Ishikawa (cell line): ENCODE measurements around the gene DMD.

Experiments
- CREB1 ChIP-seq: IDR thresholded peaks from 2 replicates; pipeline ENCODE4 v1.6.1; 2012; ENCODE audit warnings: low read depth
- EP300 ChIP-seq: IDR thresholded peaks from 2 replicates; pipeline ENCODE4 v1.6.1; 2012; ENCODE audit warnings: borderline replicate concordance
- MAX ChIP-seq: IDR thresholded peaks from 2 replicates; pipeline ENCODE4 v1.6.1; 2012
- NFIC ChIP-seq: IDR thresholded peaks from 2 replicates; pipeline ENCODE4 v1.6.1; 2012
- RAD21 ChIP-seq: IDR thresholded peaks from 2 replicates; pipeline ENCODE4 v1.6.1; 2012; ENCODE audit warnings: low read depth
- TAF1 ChIP-seq: IDR thresholded peaks from 2 replicates; pipeline ENCODE4 v1.6.1; 2012; ENCODE audit warnings: low read depth, mild to moderate bottlenecking
- TF ChIP-seq, protein P1 (sequence below): IDR thresholded peaks from 2 replicates; pipeline ENCODE4 v1.6.1; 2012; ENCODE audit warnings: low read depth, mild to moderate bottlenecking

- TF ChIP-seq RAD21 (no peak), CREB1 (no peak), NFIC (no peak), TAF1 (no peak), EP300 (no peak), MAX (no peak)
- TF ChIP-seq, protein P1, sequence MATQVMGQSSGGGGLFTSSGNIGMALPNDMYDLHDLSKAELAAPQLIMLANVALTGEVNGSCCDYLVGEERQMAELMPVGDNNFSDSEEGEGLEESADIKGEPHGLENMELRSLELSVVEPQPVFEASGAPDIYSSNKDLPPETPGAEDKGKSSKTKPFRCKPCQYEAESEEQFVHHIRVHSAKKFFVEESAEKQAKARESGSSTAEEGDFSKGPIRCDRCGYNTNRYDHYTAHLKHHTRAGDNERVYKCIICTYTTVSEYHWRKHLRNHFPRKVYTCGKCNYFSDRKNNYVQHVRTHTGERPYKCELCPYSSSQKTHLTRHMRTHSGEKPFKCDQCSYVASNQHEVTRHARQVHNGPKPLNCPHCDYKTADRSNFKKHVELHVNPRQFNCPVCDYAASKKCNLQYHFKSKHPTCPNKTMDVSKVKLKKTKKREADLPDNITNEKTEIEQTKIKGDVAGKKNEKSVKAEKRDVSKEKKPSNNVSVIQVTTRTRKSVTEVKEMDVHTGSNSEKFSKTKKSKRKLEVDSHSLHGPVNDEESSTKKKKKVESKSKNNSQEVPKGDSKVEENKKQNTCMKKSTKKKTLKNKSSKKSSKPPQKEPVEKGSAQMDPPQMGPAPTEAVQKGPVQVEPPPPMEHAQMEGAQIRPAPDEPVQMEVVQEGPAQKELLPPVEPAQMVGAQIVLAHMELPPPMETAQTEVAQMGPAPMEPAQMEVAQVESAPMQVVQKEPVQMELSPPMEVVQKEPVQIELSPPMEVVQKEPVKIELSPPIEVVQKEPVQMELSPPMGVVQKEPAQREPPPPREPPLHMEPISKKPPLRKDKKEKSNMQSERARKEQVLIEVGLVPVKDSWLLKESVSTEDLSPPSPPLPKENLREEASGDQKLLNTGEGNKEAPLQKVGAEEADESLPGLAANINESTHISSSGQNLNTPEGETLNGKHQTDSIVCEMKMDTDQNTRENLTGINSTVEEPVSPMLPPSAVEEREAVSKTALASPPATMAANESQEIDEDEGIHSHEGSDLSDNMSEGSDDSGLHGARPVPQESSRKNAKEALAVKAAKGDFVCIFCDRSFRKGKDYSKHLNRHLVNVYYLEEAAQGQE: no peak
Measured at GRCh38 chrX:33190016-33190415, 21.3 kb downstream of the DMD start.
